Fibroblast of the conjunctiva (primary cell): ENCODE data around the gene PDZD2.
"Not testable (repeated sequence)": the region's sequence is repeated elsewhere in the genome, so short reads cannot be mapped to it uniquely, and the experiment has no call there.

ENCODE experiments used
- DNase-seq: peaks from one replicate; pipeline ENCODE4 v3.0.0-alpha.2; 2010; ENCODE audit warnings: low read depth

PDZD2 gene

GRCh38 chr5:31691408-31691807 is 52.5 kb downstream of the PDZD2 start:
- not testable (repeated sequence) for DNase-seq

DNA sequence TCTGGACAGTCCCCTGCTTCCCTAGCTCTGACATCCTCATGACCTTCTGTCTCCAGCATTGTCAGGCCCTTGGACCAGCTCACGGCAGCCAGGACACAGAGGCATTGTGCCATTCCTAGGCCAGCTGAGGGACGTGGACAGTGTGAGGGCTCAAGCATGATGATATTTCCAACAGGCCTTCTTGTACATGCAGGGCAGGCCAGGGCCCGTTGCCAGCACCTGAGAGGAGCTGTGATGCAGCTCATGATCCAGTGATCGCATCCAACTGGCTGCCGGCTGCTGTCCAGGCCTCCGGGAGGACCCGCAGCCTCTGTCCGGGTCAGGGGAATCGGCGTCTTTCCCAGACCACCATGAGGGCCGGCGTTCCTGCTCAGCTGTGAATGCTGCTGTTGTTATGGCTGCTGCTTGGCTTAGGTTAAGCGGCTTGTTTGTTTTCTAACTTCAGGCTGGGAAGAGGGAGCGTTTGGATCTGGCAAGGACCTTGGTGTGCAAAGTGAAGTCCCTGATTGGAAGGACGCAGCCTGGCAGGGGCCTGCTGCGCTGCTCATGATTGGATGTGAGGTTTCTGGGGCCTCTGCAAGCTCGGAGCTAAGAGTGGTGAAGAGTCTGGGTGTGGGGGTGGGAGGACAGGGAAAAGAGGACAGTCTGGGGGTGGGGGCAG is 53.8 kb downstream of the PDZD2 start:
- no peak for DNase-seq

GRCh38 chr5:31698673-31699072 is 59.7 kb downstream of the PDZD2 start:
- DNase-seq = no peak

- no peak for DNase-seq
Observed at GRCh38 chr5:31701642-31702299, 62.8 kb downstream of the PDZD2 start.

DNA sequence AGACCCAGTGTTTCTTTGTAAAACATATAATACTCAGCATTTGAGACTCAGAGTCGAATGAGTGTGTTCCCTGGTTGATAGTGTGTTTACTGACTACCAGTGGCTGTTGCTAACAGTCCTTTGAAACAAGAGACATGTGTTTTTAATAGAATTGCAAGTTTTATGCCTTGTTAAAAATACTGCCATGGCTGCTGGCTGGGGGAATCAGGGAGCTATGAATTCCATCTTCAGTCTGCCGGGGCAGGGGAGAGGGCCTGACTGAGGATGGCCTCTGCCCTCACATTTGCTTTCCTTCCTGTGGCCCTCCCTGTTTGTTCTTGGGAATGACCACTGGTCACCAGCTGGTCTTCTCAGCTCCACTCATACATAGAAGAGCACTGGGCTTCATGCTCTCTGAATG is 63.8 kb downstream of the PDZD2 start:
- DNase-seq = no peak

GRCh38 chr5:31703757-31704156 is 64.8 kb downstream of the PDZD2 start:
- no peak for DNase-seq

DNA sequence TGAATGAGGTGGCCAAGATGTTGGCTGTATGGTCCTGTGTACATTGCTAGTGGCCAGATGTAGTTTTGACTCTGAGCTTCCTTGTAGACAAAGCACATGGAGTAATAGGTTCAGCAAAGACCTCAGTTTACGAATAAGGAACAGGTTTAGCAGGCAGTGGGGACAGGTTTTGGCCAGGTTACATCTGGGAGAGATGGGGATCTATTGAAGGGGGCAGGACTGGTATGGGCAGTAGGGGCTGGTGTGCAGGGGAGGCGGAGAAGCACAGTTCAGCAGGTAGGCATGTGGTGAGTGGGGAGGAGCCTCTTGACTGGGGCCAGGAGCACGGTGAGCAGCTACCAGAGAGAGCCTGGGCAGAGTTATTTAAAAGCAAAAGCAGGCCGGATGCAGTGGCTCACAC is 67.3 kb downstream of the PDZD2 start:
- no peak for DNase-seq

DNA sequence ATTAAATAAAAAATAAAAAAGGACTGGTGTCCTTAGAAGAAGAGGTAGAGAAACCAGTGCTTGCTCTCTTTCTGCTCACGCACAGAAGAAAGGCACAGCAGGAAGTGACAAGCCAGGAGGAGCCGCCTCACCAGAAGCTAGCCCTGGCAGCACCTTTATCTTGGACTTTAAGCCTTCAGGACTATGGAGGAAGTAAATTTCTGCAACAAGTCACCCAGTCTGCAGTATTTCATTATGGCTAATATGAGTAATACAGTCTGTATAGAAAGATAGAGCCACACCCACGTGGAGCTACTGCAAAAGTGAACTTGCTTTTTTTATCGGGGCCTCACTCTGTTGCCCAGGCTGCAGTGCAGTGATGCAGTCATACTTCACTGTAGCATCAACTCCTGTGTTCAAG is 68.4 kb downstream of the PDZD2 start:
- no peak for DNase-seq

- DNase-seq = no peak
Observed at GRCh38 chr5:31708089-31708488, 69.2 kb downstream of the PDZD2 start.

DNA sequence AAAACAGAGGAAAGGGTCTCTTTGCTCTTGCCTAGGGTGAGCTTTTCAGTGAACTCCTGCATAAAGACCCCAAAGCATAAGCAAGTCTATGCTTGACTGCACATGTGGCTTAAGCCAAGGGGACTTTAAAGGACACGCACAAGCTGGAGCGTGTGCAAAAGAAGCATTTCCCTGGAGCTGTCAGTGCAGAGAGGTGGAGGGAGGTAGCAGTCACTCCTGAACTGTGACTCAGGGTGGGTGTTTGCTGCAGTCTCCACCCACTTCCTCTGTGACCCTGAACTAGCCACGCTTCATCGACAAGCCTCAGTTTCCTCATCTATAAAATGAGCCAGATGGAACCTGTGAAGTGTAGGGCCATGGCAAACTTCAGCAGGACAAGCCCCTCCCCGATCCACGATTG is 72.4 kb downstream of the PDZD2 start:
- DNase-seq = no peak

- no peak for DNase-seq
Observed at GRCh38 chr5:31711935-31712592, 73.1 kb downstream of the PDZD2 start.

- no peak for DNase-seq
Observed at GRCh38 chr5:31717561-31717960, 78.6 kb downstream of the PDZD2 start.

GRCh38 chr5:31720004-31720403 is 81.1 kb downstream of the PDZD2 start:
- DNase-seq = no peak

DNA sequence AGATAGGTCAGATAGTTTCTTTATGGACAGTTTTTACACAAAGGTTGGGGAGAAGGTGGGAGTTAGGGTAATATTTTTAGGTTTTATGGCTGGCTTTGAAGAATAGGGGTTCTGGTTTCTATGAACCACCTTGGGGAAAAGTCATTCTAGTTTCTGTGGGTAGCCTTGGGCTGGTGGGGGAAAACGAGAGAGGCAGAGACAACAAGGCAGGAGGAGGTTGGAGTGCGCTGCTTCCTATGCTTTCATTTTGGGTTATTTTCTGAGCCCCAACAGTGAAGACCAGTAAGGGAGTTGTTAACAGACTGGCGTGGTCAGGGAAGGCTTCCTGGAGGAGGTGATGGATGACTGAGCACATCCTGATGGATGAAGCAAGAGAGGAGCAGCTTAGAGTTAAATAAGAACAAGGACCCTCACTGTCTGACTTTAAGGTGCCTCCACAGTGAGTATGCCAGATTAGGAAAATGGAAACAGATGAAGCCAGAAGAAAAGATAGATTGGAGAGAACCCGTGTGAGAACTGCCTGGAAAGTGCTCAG is 81.9 kb downstream of the PDZD2 start:
- DNase-seq = no peak

GRCh38 chr5:31722111-31722510 is 83.2 kb downstream of the PDZD2 start:
- DNase-seq = no peak

GRCh38 chr5:31725996-31726395 is 87.1 kb downstream of the PDZD2 start:
- DNase-seq = no peak

DNA sequence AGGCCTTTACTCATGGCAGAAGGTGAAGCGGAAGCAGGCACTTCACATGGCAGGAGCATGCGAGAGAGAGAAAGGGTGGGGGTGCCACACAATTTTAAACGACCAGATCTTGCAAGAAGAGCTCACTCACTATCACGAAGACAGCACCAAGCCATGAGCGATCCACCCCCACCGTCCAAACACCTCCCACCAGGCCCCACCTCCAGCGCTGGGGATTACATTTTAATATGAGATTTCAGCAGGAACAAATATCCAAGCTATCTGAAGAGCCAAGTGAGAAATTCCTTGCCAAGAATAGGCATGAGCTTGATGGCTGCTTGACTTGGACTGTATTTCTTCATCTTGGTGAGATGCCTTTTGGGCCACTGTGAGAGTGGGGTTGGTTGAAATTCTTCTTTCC is 88.0 kb downstream of the PDZD2 start:
- DNase-seq = no peak

DNA sequence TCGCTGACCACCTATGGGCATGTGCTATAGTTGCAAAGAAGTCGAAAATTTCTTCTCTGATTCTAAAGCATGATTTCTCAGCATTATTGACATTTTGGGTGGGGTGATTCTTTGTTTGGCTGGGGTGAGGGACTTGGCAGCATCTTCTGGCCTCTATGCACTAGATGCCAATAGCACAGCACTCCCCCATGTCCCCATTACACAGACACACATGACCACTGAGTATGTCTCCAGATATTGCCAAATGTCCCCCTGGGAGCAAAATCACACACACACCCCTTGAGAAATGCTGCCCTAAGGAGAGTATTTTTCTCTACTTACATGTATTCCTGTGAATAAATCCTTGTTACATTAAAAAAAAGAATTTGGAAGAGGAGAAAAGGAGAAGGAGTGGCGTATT is 89.1 kb downstream of the PDZD2 start:
- no peak for DNase-seq

DNA sequence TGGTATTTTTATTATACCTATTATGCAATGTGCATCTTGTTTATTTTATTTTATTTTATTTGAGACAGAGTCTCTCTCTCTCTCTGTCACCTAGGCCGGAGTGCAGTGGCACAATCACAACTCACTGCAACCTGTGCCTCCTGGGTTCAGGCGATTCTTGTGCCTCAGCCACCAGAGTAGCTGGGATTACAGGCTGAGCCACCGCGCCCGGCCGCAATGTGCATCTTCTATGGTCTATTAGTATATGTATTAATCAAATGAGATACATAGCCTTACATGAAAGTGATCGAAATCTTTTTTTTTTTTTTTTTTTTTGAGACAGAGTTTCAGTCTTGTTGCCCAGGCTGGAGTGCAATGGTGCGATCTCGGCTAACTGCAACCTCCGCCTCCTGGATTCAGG is 89.9 kb downstream of the PDZD2 start:
- DNase-seq = not testable (repeated sequence)

GRCh38 chr5:31730139-31730538 is 91.2 kb downstream of the PDZD2 start:
- no peak for DNase-seq

GRCh38 chr5:31731016-31731415 is 92.1 kb downstream of the PDZD2 start:
- DNase-seq = no peak

DNA sequence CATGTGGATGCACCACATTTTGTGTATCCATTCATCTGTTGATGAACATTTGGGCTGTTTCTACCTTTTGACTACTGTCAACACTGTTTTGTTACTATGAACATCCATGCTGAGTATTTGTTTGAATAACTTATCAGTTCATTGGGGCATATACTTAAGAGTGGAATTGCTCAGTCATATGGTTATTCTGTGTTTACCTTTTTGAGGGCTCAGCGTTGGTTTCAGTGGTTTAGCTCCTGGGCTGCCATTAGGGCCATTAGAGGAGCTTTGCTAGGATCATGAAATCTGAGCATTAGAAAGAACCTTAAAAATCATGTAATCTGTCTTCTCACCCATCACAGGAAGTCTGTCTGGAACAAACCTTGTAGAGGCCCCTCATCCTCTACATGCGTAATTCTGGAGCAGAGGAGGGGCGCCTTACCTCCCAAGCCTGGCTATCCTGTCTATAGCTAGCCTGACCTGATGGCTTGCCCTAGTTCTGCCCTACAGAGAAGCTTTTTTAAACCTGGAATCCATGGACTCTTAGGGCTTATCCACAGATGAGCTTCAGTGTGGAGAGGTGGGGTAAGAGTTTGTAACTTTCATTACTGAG is 92.9 kb downstream of the PDZD2 start:
- no peak for DNase-seq

DNA sequence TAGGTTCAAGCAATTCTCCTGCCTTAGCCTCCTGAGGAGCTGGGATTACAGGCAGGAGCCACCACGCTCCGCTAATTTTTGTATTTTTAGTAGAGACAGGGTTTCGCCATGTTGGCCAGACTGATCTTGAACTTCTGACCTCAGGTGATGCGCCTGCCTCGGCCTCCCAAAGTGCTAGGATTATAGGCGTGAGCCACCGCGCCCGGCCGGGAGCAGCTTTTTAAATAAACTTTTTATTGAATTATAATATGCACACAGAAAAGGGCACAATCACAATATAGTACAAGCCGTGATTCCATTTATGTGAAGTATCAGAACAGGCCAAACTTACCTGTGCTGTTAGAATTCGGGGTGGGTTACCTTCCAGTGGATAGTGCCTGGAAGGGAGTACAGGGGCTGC is 93.9 kb downstream of the PDZD2 start:
- not testable (repeated sequence) for DNase-seq
